ENCODE results near the gene MYO5B.

The MYO5B gene

DNA sequence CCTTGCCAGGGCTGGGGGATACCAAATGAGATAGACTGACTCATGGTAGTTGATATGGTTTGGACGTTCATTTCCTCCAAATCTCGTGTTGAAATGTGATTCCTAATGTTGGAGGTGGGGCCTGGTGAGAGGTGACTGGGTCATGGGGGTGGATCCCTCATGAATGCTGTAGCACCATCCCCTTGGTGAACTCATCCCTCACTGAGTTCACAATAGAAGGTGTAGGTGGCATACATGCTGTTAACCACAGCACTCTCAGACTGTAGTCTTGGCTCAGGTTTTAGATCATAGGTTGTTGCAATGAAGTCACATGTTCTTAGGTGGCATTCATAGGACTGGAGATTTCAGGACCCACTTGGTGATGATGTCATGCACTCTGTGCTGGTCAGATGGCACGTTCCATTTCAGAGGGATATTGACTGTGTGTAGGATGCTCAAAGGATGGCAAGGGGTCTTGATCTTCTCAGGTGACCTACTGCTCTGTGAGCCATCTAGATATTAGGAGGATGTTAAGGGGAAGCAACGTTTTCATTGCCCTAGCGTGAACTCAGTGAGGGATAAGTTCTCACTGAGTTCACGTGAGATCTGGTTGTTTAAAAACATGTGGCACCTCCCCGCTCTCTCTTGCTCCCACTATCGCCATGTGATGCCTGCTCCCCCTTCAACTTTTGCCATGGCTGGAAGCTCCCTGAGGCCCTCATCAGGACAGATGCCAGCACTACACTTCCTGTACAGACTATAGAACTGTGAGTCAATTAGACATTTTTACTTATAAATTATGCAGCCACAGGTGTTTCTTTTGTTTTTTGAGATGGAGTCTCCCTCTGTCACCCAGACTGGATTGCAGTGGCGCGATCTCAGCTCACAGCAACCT, 307.8 kb downstream of the MYO5B start:
- DNase-seq (ENCODE audit: low read depth): no peak

GRCh38 chr18:49884959-49885358, 310.0 kb downstream of the MYO5B start:
- DNase-seq (ENCODE audit: low read depth): no peak

DNA sequence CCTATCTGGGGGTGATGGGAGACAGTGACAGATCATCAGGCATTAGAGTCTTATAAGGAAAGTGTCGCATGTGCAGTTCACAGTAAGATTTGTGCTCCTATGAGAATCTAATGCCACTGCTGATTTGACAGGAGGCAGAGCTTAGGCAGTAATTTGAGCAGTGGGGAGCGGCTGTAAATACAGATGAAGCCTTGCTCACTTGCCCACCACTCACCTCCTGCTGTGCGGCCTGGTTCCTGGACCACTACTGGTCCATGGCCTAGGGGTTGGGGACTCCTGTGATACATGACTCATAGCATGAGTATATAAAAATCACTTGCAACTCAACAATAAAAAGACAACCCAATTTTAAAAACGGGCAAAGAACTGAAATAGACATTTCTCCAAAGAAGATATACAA, 310.5 kb downstream of the MYO5B start:
- no peak for DNase-seq (ENCODE audit: low read depth)

DNA sequence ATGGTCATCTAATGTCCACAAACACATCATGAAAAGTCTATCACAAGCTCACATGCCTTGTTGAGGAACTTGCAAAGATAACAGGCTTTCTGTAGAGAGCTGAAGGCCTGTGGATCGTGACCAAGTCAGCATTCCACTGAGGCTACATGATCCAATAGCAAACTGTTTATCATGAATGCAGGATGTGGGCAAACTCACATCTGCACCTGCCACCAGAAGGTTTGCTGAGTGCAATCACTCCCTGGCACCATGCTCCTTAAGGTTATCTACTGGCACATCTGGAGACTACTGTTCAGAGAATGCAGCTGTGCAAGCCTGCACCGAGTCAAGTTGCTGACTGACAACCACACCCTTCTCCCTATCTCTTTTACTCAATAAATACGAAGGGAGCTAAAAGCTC, 314.3 kb downstream of the MYO5B start:
- DNase-seq (ENCODE audit: low read depth): no peak

- DNase-seq (ENCODE audit: low read depth): no peak
Observed at GRCh38 chr18:49879271-49879580, 315.7 kb downstream of the MYO5B start.

DNA sequence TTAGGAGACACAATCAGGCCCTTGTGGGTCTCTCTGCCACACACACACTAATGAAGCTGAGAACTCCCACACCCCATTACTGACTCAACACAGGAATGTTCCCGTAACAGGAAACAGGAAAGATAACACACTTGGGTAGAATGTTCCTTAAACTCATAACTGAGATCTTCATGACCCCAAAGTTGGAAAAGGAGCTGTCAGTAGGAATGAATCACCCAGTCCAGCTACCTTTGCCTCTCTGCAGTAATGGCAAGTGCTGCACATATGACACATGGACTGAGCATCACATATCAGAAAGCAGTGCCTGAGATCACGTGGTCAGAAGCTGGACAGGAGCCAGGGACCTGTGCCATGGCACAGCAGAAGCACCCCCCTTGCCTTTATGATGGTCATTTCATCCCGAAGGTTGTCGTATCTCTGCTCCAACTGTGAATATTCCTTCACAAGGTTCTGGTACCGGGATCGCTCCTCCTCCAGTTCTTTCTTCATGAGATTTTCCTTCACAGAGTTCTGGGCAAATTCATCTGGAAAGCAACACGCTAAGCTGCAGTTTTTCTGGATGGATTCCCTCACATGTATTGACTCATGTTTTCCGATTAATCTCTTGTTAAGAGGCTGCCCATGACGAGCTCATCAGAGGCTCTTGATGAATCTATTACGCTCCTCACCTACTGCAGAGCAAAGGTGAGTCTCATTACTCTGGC, 316.2 kb downstream of the MYO5B start:
- DNase-seq (ENCODE audit: low read depth): peak; percentile 52

DNA sequence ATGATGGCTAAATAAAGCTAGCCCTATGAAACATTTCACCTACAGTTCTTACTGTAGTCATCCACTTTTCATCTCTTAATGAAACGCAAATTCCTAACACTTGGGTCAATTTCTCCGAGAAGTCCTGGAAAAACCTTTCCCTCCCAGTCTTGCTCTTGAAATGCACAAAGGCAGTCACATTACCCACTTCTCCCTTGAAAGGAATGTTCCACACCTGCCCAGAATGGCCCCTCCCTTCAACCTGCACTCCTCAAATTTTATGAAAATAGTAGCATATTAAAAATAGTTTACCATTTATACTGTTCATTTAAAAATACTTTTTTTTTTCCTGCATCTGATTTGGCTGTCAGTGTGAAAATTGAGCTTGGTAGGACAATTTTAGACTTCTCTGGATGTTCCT, 316.9 kb downstream of the MYO5B start:
- DNase-seq (ENCODE audit: low read depth): no peak

DNA sequence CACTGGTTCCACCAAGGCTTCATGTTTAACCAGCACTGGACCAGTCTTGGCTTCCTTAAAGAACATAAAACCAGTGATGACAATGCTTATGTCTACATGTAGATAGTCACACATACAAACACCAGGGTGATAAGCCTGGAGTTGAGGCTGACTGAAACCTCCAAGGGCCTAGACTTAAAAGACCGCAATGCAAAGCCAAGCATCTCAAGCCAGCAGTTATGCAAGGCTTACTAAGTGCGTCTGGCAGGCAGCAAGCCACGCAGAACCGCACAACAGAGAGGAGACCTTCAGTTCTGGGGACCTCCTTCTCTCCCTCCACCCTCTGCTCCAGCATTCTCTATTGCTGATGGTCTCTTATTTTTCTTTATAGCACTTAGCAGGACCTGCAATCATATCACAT, 318.4 kb downstream of the MYO5B start:
- no peak for DNase-seq (ENCODE audit: low read depth)

DNA sequence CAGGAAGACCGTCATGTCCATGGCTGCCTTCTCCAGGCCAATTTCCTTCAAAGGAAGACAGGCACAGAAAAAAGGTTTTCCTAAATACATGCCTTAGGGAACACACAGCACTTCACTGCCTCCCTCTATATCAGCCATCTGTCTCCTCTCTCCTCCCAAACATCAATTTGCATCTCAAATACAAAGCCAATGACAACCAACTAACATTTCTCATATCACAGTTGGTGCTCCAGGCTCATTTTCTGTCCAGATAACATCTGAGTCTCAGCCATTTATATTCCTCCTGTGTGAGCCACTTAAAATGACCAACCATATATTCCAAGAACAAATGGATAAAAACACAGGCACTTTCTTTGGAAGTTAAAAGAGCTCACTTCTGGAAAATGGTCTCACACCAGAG, 319.2 kb downstream of the MYO5B start:
- DNase-seq (ENCODE audit: low read depth): no peak

GRCh38 chr18:49875155-49875554, 319.8 kb downstream of the MYO5B start:
- no peak for DNase-seq (ENCODE audit: low read depth)

- no peak for DNase-seq (ENCODE audit: low read depth)
Observed at GRCh38 chr18:49874238-49874637, 320.7 kb downstream of the MYO5B start.

GRCh38 chr18:49869354-49869753, 325.6 kb downstream of the MYO5B start:
- DNase-seq (ENCODE audit: low read depth): no peak

DNA sequence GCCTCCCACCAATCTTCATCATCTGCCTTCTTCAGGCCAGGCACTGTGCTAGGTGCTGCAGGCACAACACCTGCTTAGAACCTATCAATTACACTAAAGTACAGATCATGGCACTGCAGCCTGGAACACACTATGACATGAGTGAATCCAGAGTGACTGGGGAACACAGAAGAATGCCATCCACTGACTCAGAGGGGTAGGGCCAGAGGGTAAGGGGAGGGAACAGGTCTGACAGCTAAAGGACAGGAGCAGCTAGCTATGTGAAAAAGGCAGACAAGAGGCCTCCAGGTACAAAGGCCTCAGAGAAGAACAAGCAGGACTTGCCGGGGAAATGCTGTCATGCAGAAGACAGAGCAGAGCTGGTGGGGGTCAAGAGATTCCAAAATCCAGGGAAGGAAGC, 328.3 kb downstream of the MYO5B start:
- no peak for DNase-seq (ENCODE audit: low read depth)

DNA sequence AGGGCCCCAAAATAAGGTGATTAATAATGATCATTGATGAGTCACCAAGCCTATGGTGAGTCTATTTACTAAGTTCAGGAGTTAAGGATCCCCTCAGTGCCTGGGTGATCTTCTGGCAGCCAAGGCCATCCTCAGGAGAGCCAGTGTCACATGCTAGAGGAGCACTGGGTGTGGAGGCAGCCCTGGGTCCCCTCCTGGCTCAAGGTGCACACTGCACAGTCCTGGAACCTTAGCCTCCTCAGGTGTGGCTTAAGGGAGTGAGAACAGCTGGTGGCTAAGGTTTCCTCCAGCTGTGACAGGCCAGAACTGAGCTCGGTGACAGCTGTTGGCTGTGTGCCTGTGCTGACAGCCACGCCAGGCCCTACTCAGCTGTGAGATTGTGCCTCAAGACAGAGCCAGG, 329.5 kb downstream of the MYO5B start:
- peak; percentile 25 for DNase-seq (ENCODE audit: low read depth)

DNA sequence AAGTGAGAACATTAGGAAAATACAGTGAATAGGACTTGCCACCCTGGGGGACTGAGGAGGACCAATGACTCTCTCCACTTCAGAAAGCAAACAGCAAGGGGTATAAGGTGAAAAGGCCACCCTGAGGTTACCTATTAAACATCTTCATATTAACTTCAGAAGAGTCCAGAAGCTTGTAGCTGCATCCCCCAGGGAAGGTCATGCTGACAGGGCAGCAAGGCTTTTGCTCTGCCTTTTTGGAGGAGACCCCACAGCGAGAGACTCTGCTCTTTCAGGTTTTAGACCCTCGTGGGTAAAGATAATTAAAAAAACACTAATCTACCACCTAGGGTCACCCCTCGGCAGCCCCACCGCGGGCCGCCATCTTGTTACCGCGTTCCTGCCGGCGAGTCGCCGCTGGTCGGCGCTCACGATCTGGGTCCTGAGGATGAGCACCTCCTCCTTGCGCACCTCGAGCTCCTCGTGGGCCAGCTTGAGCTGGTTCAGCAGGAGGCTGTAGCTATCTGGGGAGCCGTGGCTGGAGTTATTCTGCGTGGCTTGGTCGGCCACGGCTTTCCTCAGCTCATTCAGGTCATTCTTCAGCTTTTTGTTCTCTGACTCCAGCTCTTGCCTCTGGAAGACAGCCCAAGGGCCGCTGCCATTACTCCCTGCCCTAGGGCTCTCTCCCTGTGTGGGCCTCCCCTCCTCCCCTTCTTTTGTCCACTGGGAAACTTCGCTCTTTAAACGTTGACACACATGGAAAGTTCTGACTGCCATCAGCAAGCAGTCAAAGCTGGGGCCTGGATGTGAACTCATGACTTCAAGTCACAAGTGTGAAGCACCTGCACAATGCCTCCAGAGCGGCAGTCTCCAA, 331.0 kb downstream of the MYO5B start:
- no peak for DNase-seq (ENCODE audit: low read depth)

- DNase-seq (ENCODE audit: low read depth): no peak
Observed at GRCh38 chr18:49862656-49863385, 332.1 kb downstream of the MYO5B start.

- DNase-seq (ENCODE audit: low read depth): peak; percentile 23
Observed at GRCh38 chr18:49861659-49862058, 333.3 kb downstream of the MYO5B start.

- DNase-seq (ENCODE audit: low read depth): no peak
Observed at GRCh38 chr18:49859725-49860124, 335.2 kb downstream of the MYO5B start.

DNA sequence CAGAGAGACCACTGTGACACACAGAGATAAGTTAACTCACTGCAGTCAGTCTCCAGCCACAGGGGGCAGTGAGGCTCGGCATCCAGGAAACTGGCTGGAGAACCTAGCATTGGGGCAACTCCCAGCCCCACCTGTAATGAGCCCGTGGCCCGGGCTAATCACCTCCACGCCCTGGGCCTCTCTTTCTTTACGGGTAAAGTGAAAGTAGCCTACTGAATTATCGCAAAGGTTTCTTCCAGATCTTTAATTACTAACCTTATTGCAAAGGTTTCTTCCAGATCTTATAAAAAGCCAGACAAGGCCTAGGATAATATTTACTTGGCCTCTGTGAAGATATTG, 336.0 kb downstream of the MYO5B start:
- DNase-seq (ENCODE audit: low read depth): no peak

DNA sequence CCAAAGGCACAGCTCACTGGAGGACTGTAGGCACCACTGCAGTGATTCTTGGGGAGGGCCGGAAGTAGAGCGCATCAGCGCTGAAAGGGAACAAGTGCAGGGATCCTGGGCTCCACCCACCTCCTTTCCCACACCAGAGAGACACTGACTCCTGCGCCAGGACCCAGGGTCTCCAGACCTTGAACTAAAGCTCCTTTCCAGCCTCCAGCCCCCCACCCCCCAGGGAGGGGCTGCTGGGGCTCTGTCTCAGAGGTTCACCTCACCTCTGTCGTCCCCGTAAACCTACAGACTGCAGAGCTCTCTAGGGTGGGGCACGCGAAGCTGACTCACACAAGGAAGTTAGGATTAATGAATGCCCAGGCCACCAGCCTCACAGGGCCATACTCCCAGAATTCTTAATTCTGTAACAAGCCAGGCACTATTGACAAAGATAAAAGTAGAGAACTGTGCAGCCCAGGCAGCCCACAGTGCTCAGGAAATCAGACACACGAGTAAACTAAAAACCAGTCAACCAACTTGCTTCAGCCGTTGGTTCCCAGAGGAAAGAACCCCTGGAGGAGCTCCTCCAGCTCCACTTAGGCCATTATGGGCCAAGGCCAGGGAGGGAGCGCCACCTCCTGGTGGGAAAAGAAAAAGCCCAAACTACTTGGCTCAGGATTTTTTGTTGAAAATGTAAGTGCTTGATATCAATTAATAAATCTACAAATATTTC, 336.5 kb downstream of the MYO5B start:
- DNase-seq (ENCODE audit: low read depth): peak; percentile 75

GRCh38 chr18:49857708-49858107, 337.2 kb downstream of the MYO5B start:
- DNase-seq (ENCODE audit: low read depth): peak; percentile 23

DNA sequence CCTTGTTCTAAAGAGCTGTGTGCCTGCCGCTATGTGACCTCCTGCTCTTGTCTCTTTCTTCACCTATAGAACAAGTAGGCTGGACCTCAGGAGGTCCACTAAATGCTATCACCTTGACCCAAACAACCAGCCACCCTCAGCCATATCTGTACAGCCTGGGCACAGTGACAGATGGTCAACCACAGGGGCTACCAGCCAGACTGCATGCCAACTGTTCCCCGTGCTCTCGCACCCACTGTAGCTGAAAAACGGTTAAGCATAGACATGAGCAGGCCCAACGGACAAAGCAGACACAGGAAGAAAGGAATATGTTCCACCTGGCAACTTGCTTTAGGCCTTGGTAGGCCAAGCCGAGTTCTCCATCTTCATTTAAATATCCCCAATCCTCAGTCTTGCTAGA, 338.5 kb downstream of the MYO5B start:
- no peak for DNase-seq (ENCODE audit: low read depth)

Data from ELR (cell line).